Upper lobe of right lung (tissue), 1 donor: ENCODE data around the gene PTPN2. TPM values are rescaled to one million over a fixed set of nuclear protein-coding genes. Genes with fewer than 3 reads are reported as not detected.

Source experiments
- ATAC-seq: fragments of 200-7000 bp; cut with Tn5 transposase; one replicate; pipeline ENCODE4 v1.9.1; 2020; ENCODE audit warnings: mild to moderate bottlenecking, moderate library complexity
- DNase-seq: peaks from one replicate; pipeline ENCODE4 v3.0.0-alpha.2; 2020
- H3K27ac ChIP-seq: fragments of 200-600 bp; one replicate; pipeline ENCODE4 v1.8.0; 2022
- H3K27me3 ChIP-seq: fragments of 200-600 bp; one replicate; pipeline ENCODE4 v1.8.0; 2022; ENCODE audit warnings: mild to moderate bottlenecking
- H3K36me3 ChIP-seq: fragments of 200-600 bp; one replicate; pipeline ENCODE4 v1.8.0; 2022
- H3K4me1 ChIP-seq: fragments of 200-600 bp; one replicate; pipeline ENCODE4 v1.8.0; 2022
- H3K4me3 ChIP-seq: fragments of 200-600 bp; one replicate; pipeline ENCODE4 v1.8.0; 2022; ENCODE audit warnings: mild to moderate bottlenecking
- H3K9me3 ChIP-seq: fragments of 200-600 bp; one replicate; pipeline ENCODE4 v1.8.0; 2022
- CTCF ChIP-seq: fragments of 200-600 bp; IDR thresholded peaks from one replicate; pipeline ENCODE4 v1.8.0; 2022; ENCODE audit warnings: antibody characterized with exemption
- intact Hi-C: fragments of 100-400 bp; cut with DNase I; formaldehyde crosslinking; loops from one replicate; pipeline ENCODE4 v1.11.0; 2022
- total RNA-seq: library from RNA; stranded (reverse); fragmentation: NEBNext Ultra II Directional; extraction: Animal tissue kit (Norgen Biotek cat#: 25700); gene quantifications from one replicate; pipeline ENCODE4 v1.2.1, GENCODE V29; 2021
- donor health status: DM: no; HTN: yes; CAD: no; lungs with severe emphysema.

Gene PTPN2
- total RNA-seq, 1 donor from 2014 or later = 53.9 TPM

GRCh38 chr18:12840382-12840781, 43.7 kb downstream of the PTPN2 start:
- no peak for TF ChIP-seq CTCF
- Histone ChIP-seq H3K4me1 (peaks cover 36% of the 10 kb centered on the region), H3K9me3 (no peaks in the 10 kb centered on the region), H3K4me3 (no peak overlapping the region), H3K27me3 (no peaks in the 10 kb centered on the region), H3K27ac (peak overlapping the region; percentile 90), H3K36me3 (no peaks in the 10 kb centered on the region)
- intact Hi-C loops = no loop called here
- DNase-seq (no peak), ATAC-seq (no peak)

- H3K27ac ChIP-seq = peak overlapping the region; percentile 90
- H3K36me3 ChIP-seq = no peaks in the 10 kb centered on the region
- ATAC-seq (peak; percentile 65), DNase-seq (no peak)
- H3K27me3 ChIP-seq = no peaks in the 10 kb centered on the region
- H3K9me3 ChIP-seq = no peaks in the 10 kb centered on the region
- H3K4me1 ChIP-seq = peaks cover 36% of the 10 kb centered on the region
- TF ChIP-seq CTCF = no peak
- H3K4me3 ChIP-seq = no peak overlapping the region
- intact Hi-C loops = no loop called here
Observed at GRCh38 chr18:12839526-12840196, 44.4 kb downstream of the PTPN2 start.

- Histone ChIP-seq H3K4me1 (peaks cover 36% of the 10 kb centered on the region), H3K27ac (peak overlapping the region; percentile 90), H3K27me3 (no peaks in the 10 kb centered on the region), H3K4me3 (peak overlapping the region; percentile 17), H3K9me3 (no peaks in the 10 kb centered on the region), H3K36me3 (no peaks in the 10 kb centered on the region)
- intact Hi-C loops = no loop called here
- peak; percentile 14 for ATAC-seq
- no peak for DNase-seq
- TF ChIP-seq CTCF = no peak
Observed at GRCh38 chr18:12839057-12839525, 44.9 kb downstream of the PTPN2 start.

- H3K9me3 ChIP-seq = no peaks in the 10 kb centered on the region
- H3K4me3 ChIP-seq = peak overlapping the region; percentile 17
- H3K27me3 ChIP-seq = no peaks in the 10 kb centered on the region
- no peak for TF ChIP-seq CTCF
- intact Hi-C loops = no loop called here
- peak overlapping the region; percentile 90 for H3K27ac ChIP-seq
- H3K36me3 ChIP-seq = no peaks in the 10 kb centered on the region
- peaks cover 36% of the 10 kb centered on the region for H3K4me1 ChIP-seq
- DNase-seq (peak; percentile 80), ATAC-seq (peak; percentile 94)
Observed at GRCh38 chr18:12838178-12838634, 45.8 kb downstream of the PTPN2 start.

DNA sequence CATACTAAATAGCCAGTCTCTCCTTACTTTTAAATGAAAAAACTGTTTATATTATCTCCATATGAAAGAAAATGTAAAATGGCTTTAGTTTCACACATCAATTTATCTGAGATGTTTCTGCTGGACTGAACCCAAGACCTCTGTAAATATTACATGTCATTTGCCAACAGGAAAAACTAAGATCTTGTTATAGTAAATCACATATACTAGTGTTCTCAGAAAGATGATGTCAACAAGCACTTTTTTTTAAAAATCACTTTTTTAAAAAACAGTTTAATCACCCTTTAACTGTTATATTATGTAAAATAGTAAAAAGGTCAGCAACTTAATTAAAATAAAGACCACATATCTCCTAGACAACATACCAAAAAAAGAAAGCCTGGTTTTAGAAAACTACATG, 46.3 kb downstream of the PTPN2 start:
- Histone ChIP-seq H3K9me3 (no peaks in the 10 kb centered on the region), H3K36me3 (no peaks in the 10 kb centered on the region), H3K4me1 (peaks cover 36% of the 10 kb centered on the region), H3K27me3 (no peaks in the 10 kb centered on the region), H3K4me3 (peak overlapping the region; percentile 17), H3K27ac (peak overlapping the region; percentile 90)
- TF ChIP-seq CTCF = no peak
- DNase-seq (no peak), ATAC-seq (no peak)
- intact Hi-C loops = no loop called here
